ENCODE measurements around the gene GPT2.

The GPT2 gene

DNA sequence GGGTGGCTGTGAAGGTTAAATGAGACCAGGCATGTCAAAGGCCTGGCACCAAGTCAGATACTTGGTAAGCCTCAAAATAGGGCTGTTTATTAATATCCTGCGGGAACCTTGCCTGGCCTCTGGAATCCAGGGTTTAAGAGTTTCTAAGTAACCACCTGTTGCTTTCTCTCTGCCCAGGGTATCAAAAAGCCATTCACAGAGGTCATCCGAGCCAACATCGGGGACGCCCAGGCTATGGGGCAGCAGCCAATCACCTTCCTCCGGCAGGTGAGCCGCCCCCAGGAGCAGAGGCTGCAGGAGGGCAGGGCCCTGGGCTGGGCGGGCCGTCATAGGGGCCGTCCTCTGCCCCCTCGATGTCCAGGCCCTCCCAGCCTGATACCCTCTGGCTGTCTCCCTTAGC is 13.3 kb downstream of the GPT2 start:
- DNase-seq, result no peak

DNA sequence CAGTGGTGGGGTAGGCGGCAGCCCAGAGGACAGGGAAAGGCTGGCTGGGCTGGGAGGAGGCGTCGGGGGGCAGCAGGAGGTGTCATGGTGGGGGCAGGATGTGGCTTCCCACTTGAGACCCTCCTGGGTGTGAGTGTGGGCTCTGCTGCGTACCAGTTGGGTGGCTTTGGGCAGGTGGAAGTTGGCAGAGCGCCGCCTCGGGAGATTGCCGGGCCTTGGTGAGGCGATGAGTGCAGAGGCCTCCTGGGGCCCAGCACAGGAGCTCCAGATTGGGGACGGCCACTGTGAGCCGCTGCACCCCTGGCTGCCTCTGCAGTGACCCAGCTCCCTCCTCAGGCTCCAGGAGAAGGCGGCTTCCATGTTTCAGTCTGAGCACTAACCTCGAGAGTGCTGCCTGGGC is 13.8 kb downstream of the GPT2 start:
- DNase-seq, result no peak

DNA sequence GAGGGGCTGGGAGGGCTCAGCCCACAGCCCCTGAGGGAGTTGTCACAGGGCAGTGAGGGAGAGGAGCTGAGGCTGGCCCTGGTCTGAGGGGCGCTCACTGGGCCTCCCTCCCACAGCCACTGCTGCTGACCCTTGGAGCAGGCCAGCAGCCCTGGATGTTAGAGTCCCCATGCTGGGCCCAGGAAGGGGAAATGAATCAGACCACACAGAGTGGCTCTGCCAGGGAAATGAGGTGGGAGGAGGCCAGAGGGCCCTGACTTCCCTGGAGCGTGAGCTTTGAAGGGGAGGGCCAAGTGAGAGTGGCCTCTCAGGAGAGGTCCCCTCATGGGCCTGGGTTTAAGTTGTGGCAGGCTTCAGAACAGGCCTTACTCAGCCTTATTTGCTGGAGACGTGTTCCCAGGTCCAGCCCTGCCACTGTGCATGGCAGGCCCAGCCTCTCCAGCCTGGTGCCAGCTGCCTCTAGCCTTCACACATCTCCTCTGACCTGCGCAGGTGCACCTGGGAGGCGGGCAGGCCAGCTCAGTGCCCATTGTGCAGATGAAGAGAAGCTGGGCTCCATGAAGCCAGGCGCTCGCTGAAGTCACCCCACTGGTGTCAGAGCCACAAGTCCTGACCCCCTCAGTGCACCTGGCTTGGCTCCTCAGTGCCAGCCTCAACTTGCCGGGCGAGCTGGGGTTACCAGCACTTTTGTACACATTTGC is 15.4 kb downstream of the GPT2 start:
- DNase-seq, result no peak

DNA sequence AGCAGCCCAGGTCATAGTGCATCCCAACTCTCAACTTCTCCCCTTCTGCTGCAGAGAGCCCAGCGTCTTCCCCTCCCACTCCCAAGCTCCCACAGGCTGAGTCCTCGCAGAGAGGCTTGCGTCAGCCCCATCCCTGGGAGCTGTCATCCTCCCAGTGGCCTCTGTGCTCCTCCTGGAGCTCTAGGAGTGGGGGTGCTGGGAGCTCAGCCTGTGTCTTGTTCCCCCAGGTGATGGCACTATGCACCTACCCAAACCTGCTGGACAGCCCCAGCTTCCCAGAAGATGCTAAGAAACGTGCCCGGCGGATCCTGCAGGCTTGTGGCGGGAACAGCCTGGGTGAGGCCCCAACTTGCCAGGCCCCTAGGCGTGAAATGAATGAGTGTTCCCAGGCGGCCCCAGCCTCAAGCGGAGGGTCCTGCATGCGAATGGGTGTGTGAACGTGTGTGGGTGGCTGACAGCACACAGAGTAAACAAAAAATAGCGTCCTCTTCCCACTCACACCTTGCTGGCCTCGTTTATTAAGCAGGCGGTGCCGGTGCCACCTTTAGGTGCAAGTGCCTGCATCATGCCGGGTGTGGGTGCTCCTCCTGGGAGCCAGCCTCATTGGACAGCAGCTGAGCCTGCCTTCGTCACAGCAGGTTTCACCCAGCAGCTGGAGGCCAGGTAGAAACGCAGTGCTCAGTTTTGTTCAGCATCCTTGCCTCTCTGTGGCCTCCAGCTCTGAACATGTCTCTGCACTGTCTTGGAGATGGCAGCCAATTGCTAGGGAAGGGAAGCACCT is 16.5 kb downstream of the GPT2 start:
- no peak for DNase-seq

DNA sequence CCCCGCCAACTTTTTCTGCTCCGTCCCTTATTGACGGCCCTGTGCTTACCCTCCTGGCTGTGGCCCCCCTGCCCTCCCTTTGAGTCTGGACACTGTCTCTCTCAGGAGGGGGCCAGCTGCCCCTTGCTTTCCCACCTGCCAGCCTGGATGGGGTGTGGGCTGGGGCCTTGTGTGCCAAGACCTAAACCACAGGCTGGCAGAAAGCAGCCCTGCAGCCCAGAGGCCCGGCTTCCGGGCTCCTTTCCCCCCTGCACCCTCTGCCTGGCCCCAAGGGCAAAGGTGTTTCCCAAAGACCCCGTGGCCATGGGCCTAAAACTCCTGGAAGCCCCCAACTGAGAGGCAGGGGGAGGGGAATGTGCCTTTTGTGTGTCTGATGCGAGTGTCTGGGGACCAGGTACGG is 17.5 kb downstream of the GPT2 start:
- no peak for DNase-seq

DNA sequence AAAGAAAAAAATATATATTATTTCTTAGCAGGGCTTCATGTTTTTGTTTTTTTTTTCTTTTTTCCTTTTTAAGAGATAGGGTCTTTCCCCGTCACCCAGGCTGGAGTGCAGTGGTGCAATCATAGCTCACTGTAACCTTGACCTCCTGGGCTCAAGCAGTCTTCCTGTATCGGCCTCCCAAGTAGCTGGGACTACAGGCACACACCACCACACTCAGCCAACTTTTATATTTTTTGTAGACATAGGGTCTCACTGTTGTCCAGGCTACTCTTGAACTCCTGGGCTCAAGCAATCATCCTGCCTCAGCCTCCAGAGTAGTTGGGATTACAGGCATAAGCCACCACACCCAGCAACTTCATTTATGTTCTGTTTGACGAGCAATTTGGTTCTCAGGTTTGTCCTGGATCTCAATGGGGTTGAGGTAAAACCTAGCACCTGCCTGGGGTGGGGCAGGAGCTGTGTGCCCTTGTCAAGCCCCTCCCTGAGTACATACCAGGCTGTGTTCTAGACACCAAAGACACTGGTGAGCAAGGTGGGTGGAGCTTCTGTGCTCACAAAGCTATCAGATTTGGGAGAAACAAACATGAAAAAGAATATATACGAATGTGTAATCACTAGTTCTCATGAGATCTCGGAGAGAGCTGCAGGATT is 19.2 kb downstream of the GPT2 start:
- no peak for DNase-seq

DNA sequence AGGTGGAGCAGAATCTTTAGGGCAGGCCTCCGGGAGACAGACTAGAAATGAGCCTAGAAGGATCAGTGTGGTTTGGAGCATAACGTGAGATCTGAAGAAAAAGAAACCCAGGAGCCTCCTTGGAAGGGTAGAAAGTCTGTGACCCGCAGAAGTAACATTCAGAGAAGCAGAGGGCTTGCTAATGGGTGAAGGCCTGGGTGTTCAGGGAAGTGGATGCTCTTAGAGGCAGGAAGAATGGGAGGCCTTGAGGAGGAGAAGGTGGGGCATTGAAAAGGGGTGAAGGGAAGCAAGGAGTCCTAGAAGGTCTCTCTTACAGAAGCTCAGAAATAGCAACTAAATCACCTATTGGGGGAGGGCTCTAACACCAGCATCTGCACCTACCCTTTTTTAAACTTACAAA is 20.3 kb downstream of the GPT2 start:
- no peak for DNase-seq

DNA sequence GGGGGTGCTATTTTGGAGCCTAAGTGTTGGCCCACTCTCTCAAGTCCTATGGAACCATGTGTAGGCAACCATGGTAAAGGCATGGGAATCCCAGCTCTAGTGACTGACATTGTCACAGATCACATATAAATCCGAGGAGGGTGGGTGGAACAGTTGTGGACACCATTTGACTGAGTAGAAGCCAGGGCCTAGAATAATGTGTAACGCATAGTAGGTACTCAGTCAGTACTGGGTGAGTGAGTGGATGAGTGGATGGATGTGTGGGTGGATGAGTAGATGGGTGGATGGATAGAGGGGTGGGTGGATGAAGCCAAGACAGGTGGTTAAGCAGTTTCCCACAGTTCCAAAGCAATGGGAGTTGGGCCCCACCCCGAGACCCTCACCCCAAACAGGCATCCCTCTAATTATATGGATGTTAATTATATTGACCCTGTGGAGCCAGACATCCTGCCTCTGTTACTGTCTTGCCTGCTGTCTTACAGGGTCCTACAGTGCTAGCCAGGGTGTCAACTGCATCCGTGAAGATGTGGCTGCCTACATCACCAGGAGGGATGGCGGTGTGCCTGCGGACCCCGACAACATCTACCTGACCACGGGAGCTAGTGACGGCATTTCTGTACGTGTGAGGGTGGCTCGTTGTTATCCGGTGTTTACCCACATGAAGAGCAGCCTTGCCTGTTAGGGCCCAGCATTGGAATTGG is 22.3 kb downstream of the GPT2 start:
- DNase-seq, result no peak

DNA sequence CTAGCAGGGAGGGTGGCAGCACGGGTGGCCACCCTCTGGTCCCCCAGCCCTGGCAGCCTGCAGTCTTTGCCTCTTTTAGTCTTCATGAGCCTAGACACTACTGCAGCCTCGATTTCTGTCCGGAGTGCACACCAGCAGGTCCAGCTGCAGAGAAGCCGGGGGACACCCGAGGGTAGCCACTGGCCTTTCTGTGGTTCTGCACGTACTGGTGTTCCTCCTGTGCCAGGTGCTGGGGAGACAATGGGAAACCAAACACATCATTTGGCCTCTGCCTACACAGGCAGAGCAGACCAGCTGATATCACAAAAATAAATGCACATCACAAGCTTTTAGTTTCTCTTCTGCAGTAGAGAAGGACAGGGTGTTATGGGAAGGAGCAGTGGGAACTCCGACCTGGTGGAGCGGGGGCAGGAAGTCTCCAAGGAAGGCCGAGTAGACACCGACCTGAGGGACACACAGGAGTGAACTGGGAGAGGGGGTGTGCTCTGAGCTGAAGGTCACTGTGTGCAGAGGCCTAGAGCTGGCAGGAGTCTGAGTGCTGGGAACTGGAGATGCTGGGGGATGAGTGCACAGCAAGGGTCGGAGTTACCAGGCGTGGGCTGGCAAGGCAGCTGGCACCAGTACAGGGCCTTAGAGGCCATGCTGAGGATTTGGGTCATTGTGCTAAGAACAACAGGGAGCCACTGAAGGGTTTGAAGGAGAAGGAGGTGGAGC is 23.1 kb downstream of the GPT2 start:
- DNase-seq, result no peak

DNA sequence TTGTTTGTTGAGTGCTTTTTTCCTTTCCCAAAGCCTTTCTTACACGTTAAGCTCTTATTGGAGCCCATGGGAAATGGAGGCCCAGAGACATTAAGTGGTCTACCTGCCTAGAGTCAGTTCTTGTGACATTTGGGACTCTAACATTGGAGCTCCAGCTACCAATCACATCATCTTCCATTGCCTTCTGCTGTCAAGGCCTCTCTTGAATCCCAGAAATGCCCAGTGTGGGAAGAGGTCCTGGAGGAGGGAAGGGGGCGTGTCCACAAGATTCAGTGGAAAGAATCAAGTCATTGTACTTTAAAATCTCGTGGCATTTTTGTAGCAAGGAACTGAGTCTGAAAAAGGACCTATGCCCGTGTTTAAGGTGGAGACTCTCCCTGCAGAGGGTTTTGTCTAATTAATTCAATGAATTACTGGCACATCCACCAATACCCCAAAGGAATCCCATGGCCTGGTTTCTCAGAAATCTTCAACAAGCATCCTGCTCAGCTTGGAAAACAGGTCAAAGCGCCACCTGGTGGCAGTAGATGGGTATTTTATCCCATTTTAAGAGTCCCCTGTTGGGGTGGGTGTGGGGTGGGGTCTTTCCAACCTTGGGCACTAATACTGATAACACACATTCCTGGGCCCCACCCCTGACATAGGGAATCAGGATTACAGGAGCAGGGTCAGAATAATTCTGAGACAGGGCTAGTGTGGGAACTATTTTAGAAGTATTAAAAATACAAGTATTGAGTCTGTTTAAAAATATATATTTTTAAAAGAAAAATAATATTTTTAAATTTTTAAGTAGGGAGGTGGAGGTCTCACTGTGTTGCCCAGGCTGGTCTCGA is 24.6 kb downstream of the GPT2 start:
- peak; percentile 63 for DNase-seq

DNA sequence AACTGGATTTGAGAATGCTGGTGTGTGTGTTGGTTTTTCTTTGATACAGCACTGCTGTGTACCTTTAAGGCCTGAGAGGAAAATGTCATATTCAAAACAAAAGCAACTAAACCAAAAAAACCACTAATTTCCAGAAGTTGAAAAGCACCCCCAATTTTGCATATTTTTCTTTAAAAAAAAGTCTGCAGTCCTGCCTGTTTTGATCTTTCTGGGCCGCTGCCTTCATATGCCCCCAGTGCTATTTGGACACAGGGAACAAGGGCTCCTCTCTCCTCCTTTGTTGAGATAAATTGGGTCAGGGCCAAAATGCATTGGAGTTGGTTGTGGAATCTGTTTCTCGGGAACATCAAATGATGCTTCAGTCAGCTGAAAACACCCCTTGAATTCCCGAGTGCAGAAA is 26.9 kb downstream of the GPT2 start:
- DNase-seq, result no peak

DNA sequence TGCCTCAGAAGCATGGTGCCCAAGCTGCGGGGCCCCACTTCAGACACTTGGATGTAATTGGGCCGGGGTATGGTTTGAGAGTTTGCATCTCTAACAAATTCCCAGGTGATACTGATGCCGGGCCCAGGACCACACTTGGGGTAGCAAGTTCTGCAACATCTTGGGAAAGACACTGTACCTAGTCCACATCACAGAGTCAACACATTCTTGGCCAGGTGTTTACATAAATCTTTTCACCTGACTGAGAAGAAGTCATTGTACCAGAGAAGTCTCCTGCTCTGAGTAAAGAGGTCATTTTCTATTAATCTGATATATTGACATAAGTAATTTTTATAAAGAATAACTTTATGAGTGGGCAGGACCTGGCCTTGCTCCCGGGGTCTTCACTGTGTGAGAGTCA is 27.5 kb downstream of the GPT2 start:
- no peak for DNase-seq

DNA sequence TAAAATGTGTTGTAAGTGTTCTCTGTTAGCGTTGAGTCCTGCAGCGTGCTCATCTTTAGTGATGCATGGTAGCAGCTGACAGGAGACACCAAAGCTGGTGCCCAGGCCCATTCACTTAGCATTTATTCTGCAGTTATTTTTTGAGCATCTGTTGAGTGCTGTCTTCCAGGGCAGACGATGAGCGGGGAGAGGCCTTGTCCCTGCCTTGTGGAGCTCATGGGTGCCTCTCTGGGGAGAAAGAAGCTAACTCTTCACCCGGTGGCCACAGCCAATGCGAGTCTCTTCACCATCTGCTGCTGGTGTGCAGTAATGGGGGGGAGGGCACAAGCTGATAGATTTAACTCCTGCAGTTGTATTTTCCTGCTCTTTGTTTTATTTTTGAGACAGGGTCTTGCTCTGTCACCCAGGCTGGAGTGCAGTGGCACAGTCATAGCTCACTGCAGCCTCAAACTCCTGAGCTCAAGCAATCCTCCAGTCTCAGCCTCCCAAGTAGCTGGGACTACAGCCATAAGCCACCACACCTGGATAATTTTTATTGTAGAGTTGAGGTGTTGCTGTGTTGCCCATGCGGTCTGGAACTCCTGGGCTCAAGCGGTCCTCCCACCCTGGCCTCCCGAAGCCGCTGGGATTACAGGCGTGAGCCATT is 30.5 kb downstream of the GPT2 start:
- no peak for DNase-seq

DNA sequence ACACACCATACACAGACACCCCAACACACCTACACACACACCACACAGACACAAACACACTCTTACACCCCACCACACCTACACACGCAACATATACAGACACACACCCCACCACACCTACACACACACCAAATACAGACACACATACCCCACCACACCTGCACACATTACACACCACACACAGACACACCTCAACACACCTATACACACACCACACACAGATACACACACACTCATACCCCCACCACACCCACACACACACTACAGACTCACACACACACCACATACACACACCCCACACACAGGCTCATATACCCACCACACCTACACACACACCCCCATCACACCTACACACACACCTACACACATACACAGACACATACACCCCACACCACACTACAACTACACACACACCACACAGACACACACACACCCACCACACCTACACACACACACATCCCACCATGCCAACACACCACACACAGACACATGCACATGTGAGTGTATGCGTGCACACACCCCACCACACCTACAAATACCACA is 31.4 kb downstream of the GPT2 start:
- DNase-seq, result no peak

DNA sequence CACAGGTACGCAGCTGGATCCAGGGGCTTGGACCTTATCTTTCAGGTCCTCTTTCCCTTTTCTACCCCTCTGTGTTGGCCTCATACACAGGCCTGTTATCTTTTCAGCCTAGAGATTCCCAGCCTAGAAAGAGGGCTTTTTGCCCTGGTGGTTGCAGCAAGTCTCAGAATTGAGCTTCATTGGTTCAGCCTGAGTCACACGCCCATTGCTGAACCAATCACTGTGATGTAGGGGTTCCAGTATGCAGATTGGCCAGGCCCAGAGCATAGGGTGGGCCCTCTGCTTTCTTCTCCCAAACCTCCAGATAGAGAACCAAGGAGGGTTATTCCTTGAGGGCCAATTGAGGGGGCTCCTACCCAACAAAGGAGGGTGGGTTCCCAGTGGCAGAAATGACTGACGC is 32.8 kb downstream of the GPT2 start:
- no peak for DNase-seq

DNA sequence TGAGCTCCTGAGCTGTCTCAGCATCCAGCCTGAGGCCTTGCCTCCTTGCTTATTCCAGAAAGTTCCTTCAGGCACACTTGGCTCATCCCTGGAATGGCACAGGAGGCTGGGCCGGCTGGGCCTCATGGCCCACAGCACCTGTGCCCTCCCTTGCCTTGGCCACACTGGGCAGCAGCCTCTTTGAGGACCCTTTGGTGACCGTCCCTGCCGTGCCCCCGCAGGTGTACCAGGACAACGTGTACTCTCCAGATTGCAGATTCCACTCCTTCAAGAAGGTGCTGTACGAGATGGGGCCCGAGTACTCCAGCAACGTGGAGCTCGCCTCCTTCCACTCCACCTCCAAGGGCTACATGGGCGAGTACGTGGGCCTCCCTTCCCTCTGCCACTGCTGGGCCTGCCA is 34.2 kb downstream of the GPT2 start:
- no peak for DNase-seq

DNA sequence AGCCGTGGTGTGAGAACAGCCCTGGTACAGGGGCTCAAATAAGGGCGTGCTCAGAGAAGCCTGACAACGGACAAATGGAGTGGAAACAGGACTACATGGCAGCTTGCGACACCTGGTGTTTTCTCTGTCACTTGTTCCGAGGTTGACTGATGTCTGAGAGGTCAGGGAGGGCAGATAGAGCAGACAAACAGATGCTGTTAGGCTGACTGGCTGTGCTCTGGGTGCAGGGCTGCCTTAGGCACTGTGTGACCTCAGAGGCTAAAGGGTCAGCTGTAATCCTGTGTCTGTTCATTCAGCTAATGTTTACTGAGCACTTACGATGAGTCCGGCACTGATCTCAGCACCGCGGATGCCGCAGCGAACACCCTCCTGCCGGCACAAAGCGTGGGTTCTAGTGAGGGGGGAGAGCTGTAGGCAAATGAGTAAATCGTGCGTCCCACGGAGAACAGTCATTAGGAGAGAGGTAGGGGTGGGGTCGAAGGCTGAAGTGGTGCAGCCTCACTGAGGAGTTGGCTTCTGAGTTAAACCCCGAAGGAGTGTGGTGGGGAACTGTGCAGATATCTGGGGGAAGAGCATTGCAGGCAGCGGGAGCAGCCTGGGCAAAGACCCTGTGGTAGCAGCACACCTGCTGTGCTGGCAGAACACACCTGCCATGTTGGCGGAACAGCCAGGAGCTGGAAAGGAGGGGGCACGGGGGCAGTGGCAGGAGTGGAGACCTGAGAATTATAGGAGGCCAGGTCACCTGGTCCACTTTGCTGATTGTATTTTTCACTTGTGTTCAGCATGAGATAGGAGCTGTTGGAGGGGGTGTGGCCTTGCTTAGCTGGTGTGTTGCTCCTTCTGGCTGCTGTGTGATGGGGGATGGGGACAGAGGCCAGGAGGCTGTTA is 35.0 kb downstream of the GPT2 start:
- DNase-seq, result no peak

DNA sequence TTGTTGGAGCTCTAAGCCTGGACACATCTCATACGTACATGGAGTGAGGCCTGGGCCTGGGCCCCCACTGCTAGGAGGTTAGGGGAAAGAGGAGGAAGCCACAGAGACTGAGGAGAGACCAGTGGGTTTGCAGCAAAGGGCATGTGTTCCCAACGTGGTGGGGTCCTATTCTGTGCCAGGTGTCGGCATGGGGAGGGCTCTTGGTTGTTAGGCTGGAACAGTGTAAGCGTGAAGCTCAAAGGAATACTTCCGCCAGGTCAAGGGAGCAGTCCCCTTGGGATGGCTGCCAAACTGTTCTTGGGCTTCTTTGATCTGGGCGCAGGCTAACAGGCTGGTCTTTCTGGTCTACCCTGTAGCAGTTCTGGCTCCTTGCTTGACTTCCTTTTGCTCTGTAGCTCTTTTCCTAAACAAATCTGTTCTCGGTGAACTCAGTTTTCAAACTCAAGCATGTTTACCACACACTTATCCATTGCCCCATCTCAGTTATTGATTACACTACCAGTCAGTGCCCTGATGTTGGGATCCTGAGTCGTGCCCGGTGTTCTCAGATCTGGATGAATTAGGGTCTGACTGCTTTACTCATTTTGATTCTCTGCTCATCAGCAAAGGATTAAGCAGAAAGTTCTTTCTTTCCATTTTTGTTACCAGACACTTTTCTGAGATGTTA is 36.4 kb downstream of the GPT2 start:
- no peak for DNase-seq

DNA sequence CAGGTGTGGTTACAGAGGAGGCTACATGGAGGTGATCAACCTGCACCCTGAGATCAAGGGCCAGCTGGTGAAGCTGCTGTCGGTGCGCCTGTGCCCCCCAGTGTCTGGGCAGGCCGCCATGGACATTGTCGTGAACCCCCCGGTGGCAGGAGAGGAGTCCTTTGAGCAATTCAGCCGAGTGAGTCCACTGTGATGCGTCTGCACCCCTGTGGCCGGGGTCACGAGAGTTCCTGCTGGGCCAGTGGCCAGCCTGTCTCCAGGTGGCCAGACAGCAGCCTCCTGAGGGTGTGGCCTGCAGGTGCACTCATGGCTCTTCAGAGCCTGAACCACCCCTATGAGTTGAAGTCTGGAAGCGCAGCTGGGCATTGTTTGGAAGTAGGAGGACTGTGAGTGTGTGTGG is 38.1 kb downstream of the GPT2 start:
- no peak for DNase-seq

All from NCI-H1105 (cell line).